H9 (cell line): ENCODE results near the gene GRAMD1B. TPM values are rescaled to one million over a fixed set of nuclear protein-coding genes. Genes with fewer than 3 reads are reported as not detected.

Experiments used
- DNase-seq: peaks from one replicate; pipeline ENCODE4 v3.0.0-alpha.2; 2017
- H2AFZ ChIP-seq: one replicate; pipeline ENCODE4 v1.6.1; 2013; ENCODE audit warnings: mild to moderate bottlenecking, low read length, control low read depth, moderate library complexity
- H2AK5ac ChIP-seq: 2 replicates; pipeline ENCODE4 v1.6.1; 2013; ENCODE audit warnings: low read length, control low read depth, mixed read lengths; ENCODE audit not compliant: insufficient read length
- H2BK120ac ChIP-seq: one replicate; pipeline ENCODE4 v1.6.1; 2013; ENCODE audit warnings: low read depth, mild to moderate bottlenecking, low read length, control low read depth, inconsistent platforms; ENCODE audit not compliant: poor library complexity, severe bottlenecking
- H2BK12ac ChIP-seq: 2 replicates; pipeline ENCODE4 v1.6.1; 2013; ENCODE audit warnings: low read length, control low read depth, mixed read lengths, low read depth; ENCODE audit not compliant: insufficient read length
- H2BK15ac ChIP-seq: 2 replicates; pipeline ENCODE4 v1.6.1; 2013; ENCODE audit warnings: low read depth, low read length, control low read depth
- H2BK20ac ChIP-seq: one replicate; pipeline ENCODE4 v1.6.1; 2013; ENCODE audit warnings: low read depth, mild to moderate bottlenecking, low read length, control low read depth, inconsistent platforms; ENCODE audit not compliant: poor library complexity, severe bottlenecking
- H2BK5ac ChIP-seq: 2 replicates; pipeline ENCODE4 v1.6.1; 2013; ENCODE audit warnings: low read length, control low read depth, mixed read lengths; ENCODE audit not compliant: insufficient read length
- H3K14ac ChIP-seq: 2 replicates; pipeline ENCODE4 v1.6.1; 2013; ENCODE audit warnings: low read length, control low read depth; ENCODE audit not compliant: insufficient read depth
- H3K18ac ChIP-seq: 2 replicates; pipeline ENCODE4 v1.6.1; 2013; ENCODE audit warnings: low read depth, mild to moderate bottlenecking, mixed read lengths, low read length, control low read depth; ENCODE audit not compliant: insufficient read length
- H3K23ac ChIP-seq: 2 replicates; pipeline ENCODE4 v1.6.1; 2013; ENCODE audit warnings: low read length, control low read depth, mixed read lengths, low read depth; ENCODE audit not compliant: insufficient read length
- H3K23me2 ChIP-seq: 2 replicates; pipeline ENCODE4 v1.6.1; 2013; ENCODE audit warnings: low read depth, mild to moderate bottlenecking, mixed read lengths, low read length, control low read depth; ENCODE audit not compliant: insufficient read length, poor library complexity, severe bottlenecking
- H3K27ac ChIP-seq: 2 replicates; pipeline ENCODE4 v1.5.1; 2013; ENCODE audit warnings: low read length, control low read depth, mixed read lengths, low read depth; ENCODE audit not compliant: insufficient read length
- H3K27me3 ChIP-seq: 2 replicates; pipeline ENCODE4 v1.6.1; 2013; ENCODE audit warnings: low read length, control low read depth, inconsistent platforms; ENCODE audit not compliant: insufficient read depth
- H3K4ac ChIP-seq: 2 replicates; pipeline ENCODE4 v1.6.1; 2013; ENCODE audit warnings: low read depth, mild to moderate bottlenecking, control low read depth, inconsistent platforms, low read length, moderate library complexity
- H3K4me1 ChIP-seq: 2 replicates; pipeline ENCODE4 v1.6.1; 2013; ENCODE audit warnings: low read length, control low read depth, inconsistent platforms; ENCODE audit not compliant: insufficient read depth
- H3K4me2 ChIP-seq: 2 replicates; pipeline ENCODE4 v1.6.1; 2013; ENCODE audit warnings: low read length, control low read depth, mixed read lengths; ENCODE audit not compliant: insufficient read length, insufficient read depth
- H3K56ac ChIP-seq: 2 replicates; pipeline ENCODE4 v1.6.1; 2013; ENCODE audit warnings: low read depth, mild to moderate bottlenecking, mixed read lengths, low read length, control low read depth; ENCODE audit not compliant: insufficient read length
- H3K79me1 ChIP-seq: 2 replicates; pipeline ENCODE4 v1.6.1; 2013; ENCODE audit warnings: low read depth, mild to moderate bottlenecking, moderate library complexity, low read length, control low read depth, inconsistent platforms; ENCODE audit not compliant: insufficient read depth, poor library complexity, severe bottlenecking
- H3K79me2 ChIP-seq: 2 replicates; pipeline ENCODE4 v1.6.1; 2013; ENCODE audit warnings: low read length, control low read depth, inconsistent platforms; ENCODE audit not compliant: insufficient read depth
- H3K9ac ChIP-seq: 2 replicates; pipeline ENCODE4 v1.6.1; 2013; ENCODE audit warnings: low read length, control low read depth, mixed read lengths; ENCODE audit not compliant: insufficient read length; ENCODE audit errors: extremely low read depth
- H3K9me3 ChIP-seq: one replicate; pipeline ENCODE4 v1.6.1; 2013; ENCODE audit warnings: low read depth, low read length, inconsistent platforms; ENCODE audit not compliant: control insufficient read depth
- H3T11ph ChIP-seq: one replicate; pipeline ENCODE4 v1.6.1; 2013; ENCODE audit warnings: mild to moderate bottlenecking, low read length, control low read depth, inconsistent platforms
- H4K20me1 ChIP-seq: one replicate; pipeline ENCODE4 v1.6.1; 2013; ENCODE audit not compliant: control insufficient read depth, insufficient read length, insufficient read depth
- H4K5ac ChIP-seq: 2 replicates; pipeline ENCODE4 v1.6.1; 2013; ENCODE audit warnings: low read depth, mild to moderate bottlenecking, mixed read lengths, low read length, control low read depth; ENCODE audit not compliant: insufficient read length
- H4K8ac ChIP-seq: replicated peaks from 2 replicates; pipeline ENCODE4 v1.6.1; 2013; ENCODE audit warnings: low read length, control low read depth, mixed read lengths, low read depth; ENCODE audit not compliant: insufficient read length
- H4K91ac ChIP-seq: 2 replicates; pipeline ENCODE4 v1.6.1; 2013; ENCODE audit warnings: low read depth, mild to moderate bottlenecking, moderate library complexity, mixed read lengths, low read length, control low read depth; ENCODE audit not compliant: insufficient read length
- H3K27ac Mint-ChIP-seq, 3 experiments: 2 replicates in 2 of 3; 3 replicates in 1 of 3; pipeline ENCODE4 v1.8.0; 2020 to 2021; ENCODE audit warnings: mixed read lengths in 3 of 3, mild to moderate bottlenecking in 1 of 3, moderate library complexity in 1 of 3
- H3K27me3 Mint-ChIP-seq: 2 replicates; pipeline ENCODE4 v1.8.0; 2021; ENCODE audit warnings: low read depth, mild to moderate bottlenecking, moderate library complexity, mixed read lengths
- H3K36me3 Mint-ChIP-seq, 3 experiments: 2 replicates in 2 of 3; 3 replicates in 1 of 3; pipeline ENCODE4 v1.8.0; 2020 to 2021; ENCODE audit warnings: low read depth in 3 of 3, mixed read lengths in 3 of 3; ENCODE audit not compliant: insufficient read depth in 1 of 3
- H3K4me1 Mint-ChIP-seq, 2 experiments: 2 replicates each; pipeline ENCODE4 v1.8.0; 2020; ENCODE audit warnings: mixed read lengths in 2 of 2
- H3K4me3 Mint-ChIP-seq, 2 experiments: 2 replicates in 1 of 2; 3 replicates in 1 of 2; pipeline ENCODE4 v1.8.0; 2020 to 2021; ENCODE audit warnings: mild to moderate bottlenecking in 2 of 2, mixed read lengths in 2 of 2, moderate library complexity in 1 of 2
- H3K9me3 Mint-ChIP-seq, 2 experiments: 2 replicates in 1 of 2; 3 replicates in 1 of 2; pipeline ENCODE4 v1.8.0; 2020; ENCODE audit warnings: mild to moderate bottlenecking in 2 of 2, mixed read lengths in 2 of 2, moderate library complexity in 1 of 2
- WGBS: extraction: QIAGEN DNeasy Blood & Tissue Kit; methylation state at CpG from one replicate; pipeline ENCODE4 v1.1.7; 2013; ENCODE audit warnings: missing lambda C conversion rate, low lambda C conversion rate, mixed read lengths; ENCODE audit not compliant: insufficient read length; ENCODE audit errors: extremely low coverage; 5-methylcytosine and 5-hydroxymethylcytosine counted together
- total RNA-seq: library from RNA; stranded (reverse); gene quantifications from 2 replicates; pipeline ENCODE4 v1.2.1, GENCODE V29; 2021
- TF ChIP-seq, protein P1 (sequence below): fragments of 200-600 bp; sonication (generic); conservative IDR thresholded peaks from 3 replicates; pipeline ENCODE4 v1.8.0; 2021; ENCODE audit warnings: antibody characterized with exemption, mild to moderate bottlenecking

Gene GRAMD1B
- total RNA-seq, 1 experiment from 2014 or later, result 25.9 TPM

DNA sequence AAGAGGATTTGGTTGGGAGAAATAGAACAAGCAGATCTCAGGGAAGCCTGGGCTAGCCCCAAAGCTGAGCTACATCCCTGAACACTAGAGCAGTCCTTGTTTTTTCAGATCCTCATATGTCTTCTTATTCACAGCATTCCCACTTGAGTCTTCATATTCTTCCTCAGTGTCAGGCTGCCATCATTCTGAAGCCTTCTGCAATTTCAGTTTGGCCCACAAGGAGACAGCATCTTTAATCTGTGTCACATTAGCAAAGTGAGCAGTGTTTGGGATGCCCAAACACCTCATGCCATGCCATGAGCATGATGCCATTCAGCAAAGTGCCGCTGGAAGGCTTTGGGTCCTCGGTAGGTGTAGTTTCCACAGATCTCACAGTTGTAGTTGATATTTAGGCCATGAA is 167.8 kb downstream of the GRAMD1B start:
- Histone ChIP-seq H3K4ac (no peak overlapping the region), H4K20me1 (peaks cover 2% of the 10 kb centered on the region), H3K27ac (no peak overlapping the region), H3K18ac (no peak overlapping the region), H4K8ac (no peak overlapping the region), H3K23me2 (no peaks in the 10 kb centered on the region), H2BK20ac (no peak overlapping the region), H4K5ac (no peak overlapping the region), H2BK12ac (no peak overlapping the region), H3K14ac (no peak overlapping the region), H3T11ph (no peak overlapping the region), H2BK120ac (no peak overlapping the region), H3K79me1 (no peaks in the 10 kb centered on the region), H3K9me3 (no peaks in the 10 kb centered on the region), H3K4me2 (no peak overlapping the region), H3K27me3 (no peaks in the 10 kb centered on the region), H2AK5ac (no peak overlapping the region), H2AFZ (no peak overlapping the region), H2BK15ac (no peak overlapping the region), H3K4me1 (no peaks in the 10 kb centered on the region), H2BK5ac (no peak overlapping the region), H3K79me2 (no peaks in the 10 kb centered on the region), H3K56ac (no peak overlapping the region), H4K91ac (no peak overlapping the region), H3K23ac (no peak overlapping the region), H3K9ac (no peak overlapping the region)
- DNase-seq, result no peak
- no peak overlapping the region for H3K27ac Mint-ChIP-seq
- TF ChIP-seq, protein P1, sequence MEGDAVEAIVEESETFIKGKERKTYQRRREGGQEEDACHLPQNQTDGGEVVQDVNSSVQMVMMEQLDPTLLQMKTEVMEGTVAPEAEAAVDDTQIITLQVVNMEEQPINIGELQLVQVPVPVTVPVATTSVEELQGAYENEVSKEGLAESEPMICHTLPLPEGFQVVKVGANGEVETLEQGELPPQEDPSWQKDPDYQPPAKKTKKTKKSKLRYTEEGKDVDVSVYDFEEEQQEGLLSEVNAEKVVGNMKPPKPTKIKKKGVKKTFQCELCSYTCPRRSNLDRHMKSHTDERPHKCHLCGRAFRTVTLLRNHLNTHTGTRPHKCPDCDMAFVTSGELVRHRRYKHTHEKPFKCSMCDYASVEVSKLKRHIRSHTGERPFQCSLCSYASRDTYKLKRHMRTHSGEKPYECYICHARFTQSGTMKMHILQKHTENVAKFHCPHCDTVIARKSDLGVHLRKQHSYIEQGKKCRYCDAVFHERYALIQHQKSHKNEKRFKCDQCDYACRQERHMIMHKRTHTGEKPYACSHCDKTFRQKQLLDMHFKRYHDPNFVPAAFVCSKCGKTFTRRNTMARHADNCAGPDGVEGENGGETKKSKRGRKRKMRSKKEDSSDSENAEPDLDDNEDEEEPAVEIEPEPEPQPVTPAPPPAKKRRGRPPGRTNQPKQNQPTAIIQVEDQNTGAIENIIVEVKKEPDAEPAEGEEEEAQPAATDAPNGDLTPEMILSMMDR, result no peak; the same call in 2 of the 3 replicates
- H3K27me3 Mint-ChIP-seq, result no peaks in the 10 kb centered on the region
- no peaks in the 10 kb centered on the region for H3K9me3 Mint-ChIP-seq
- no peak overlapping the region for H3K4me3 Mint-ChIP-seq
- H3K36me3 Mint-ChIP-seq, result peaks cover 5 to 51% (median 45%) of the 10 kb centered on the region in 3 experiments; a peak in 6 of 7 replicates
- WGBS, result no CpG with 5 or more reads among the region's 2 CpGs
- H3K4me1 Mint-ChIP-seq, result peaks cover 9 to 19% of the 10 kb centered on the region in 2 experiments
